Kasumi-1 (cell line): Measurements from ENCODE around the gene DDC.
"Not testable (repeated sequence)": the region's sequence is repeated elsewhere in the genome, so short reads cannot be mapped to it uniquely, and the experiment has no call there.

ENCODE experiments used
- DNase-seq, 2 experiments: peaks; one replicate each; lab custom pipeline; 2025; lab: John Stamatoyannopoulos, UW

DDC gene

DNA sequence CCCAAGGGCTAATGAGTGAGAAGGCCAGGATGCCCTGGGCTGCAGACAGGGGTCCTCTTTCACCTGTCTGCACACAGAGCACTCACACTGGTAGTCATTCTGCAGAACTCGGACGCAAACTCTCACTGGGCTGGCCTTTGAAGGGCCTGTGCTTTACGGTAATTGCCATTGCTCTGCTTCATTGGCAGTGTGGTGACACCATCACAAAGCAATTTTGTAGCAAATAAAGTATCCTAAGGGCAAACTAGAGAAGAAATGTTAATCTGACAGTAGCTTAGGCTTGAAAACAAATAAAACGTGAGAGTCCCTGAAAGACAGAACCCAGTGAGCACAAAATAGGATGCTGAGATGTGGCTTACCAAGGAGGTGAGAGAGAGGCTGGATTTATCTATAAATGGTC lies 84.4 kb downstream of the DDC start:
- DNase-seq = no peak

DNA sequence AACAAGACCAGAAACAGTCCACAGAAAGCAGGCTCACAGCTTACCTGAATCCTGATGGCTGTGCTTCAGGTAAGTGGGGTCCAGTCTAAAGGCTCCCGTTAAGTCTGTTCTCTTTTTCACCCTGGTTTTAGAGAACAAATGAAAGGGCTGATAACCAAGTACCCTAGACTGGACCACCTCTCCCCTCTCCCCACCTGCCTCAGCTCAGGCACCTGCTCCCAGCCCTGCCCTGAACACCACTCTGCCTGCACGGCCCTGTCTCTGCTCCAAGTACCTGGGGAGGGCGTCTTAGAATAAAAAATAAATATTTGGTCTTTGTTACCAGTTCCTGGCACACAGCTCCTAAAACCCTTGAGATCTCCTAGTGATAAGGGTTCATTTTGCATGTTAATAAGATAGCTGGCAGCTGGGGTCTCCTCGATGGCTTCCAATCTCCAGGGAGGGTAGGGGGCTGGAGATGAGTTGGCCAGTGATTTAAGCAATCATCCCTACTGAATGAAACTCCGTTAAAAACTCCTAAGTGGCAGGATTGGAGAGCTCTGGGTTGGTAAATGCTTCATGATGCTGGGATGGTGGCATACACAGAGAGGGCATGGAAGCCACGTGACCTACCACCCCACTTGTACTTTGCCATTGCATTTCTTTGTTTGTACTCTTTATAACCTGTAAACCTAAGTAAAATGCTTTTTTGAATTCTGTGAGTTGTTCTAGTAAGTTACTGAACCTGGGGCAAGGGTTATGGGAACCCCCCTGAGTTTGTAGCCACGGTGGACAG lies 85.3 kb downstream of the DDC start:
- no peak for DNase-seq

DNA sequence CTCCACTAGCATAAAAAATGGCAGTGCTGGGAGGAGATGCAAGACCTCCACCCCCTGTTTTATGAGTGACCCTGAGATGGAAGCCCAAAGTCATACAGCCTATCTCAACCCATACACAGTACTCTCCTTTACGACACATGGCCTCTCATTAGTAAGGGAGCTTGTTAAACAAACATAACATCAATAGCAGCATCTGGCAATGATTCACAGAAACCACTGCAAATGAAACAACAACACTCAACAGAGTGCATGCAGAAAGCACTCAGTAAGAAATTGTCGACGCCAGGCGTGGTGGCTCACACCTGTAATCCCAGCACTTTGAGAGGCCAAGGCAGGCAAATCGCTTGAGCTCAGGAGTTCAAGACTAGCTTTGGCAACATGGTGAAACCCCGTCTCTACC lies 87.6 kb downstream of the DDC start:
- no peak for DNase-seq

DNA sequence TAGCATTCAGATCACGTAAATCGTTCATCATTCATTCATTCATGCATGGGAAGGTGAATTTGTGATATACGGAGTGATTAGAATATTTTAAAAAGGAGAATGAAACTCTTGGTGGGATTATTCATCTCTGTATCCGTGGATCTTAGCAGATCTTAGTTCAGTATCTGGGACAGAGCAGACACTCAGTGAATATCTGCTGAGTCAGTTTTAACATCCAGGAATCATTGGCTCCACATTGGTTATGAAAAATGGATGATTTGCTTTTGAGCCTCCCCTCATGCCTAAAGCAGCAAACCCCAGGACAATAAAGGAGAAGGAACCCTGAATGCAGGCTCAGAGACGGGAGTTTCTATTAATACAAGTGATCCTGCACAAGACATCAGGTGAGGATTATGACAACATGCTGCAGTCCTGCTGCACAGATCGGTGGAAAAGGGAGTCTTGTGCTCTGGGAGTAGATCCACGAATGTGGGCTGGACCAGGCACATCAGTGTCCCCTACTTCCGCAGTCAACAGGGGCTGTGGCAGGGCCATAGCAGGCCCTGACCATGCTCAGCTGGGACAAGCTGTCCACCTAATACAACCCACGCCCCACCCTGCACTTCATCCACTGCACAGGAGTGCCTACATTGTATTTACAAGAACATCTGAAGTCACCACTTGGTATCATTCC lies 88.1 kb downstream of the DDC start:
- DNase-seq = no peak

DNA sequence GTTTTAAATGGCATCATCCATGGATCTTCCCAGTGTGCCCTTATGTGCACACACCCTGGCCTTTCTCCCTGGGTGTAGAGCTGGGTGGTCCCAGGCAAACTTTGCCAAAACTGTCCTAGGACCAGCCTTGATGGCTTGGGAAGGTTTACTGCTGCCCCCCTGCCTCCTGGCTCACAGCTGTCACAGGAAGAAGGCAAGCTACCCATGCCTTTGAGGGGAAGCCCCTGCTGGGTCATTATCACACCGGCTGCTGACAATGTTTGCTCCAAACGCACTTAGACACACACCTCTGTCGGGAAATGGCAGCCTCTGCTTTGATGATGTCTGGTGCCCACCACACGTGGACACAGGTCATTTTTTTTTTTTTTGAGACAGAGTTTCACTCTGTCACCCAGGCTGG lies 89.9 kb downstream of the DDC start:
- DNase-seq = no peak

DNA sequence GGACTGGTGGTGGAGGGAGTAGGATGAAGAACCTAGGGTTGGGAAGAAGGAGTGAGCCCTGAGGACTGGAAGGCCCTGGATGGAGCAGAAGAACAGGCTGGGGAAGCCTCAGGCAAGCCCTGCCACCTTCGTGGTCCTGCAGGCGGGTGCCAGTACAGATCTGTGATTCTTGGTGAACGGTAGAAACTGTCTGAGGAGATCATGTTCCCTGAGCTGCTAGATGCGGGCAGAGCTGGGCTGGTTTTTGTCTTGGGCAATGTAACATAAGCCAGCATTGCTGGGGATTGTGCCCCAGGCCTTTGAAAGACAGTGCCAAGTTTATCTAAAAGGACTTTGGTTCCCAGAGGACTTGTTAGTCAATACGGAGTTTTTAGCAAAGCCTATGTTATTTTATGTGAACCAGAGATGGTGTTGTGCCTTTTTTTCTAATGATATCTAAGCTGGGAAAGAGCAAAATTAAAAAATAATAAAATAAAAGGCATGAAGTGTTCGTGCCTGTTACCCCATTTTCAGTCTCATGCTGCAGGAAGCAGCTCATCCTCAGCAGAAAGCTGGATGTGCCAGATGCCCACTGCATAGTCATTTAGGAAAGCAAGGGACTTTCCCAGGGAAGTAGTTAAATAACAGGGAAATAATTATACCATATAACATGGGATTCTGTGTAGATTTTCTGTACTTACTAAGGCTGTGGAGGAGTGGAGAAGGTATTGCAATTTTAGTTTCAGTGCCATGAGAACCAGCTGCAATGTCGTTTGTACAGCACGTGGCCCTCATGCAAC lies 90.6 kb downstream of the DDC start:
- DNase-seq = no peak

DNA sequence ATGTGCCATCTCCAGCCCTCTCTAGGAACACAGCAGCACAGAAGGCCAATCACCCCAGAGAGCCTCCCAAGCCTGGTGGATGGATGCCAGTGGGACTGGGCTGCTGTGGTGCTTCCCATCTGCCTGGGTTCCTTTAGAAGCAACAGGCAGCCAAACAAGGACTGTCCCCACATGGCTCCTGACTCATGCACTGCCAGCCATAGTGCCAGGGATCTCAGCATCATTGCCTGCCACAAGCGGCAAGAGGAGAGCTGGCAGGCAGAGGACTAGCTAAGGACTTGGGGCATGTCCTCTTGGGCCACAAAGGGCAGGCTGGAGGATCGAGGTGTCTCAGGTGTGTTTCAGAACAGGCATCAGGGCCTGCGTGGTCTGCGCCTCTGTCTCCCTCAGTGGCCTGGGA lies 91.7 kb downstream of the DDC start:
- DNase-seq = no peak

DNA sequence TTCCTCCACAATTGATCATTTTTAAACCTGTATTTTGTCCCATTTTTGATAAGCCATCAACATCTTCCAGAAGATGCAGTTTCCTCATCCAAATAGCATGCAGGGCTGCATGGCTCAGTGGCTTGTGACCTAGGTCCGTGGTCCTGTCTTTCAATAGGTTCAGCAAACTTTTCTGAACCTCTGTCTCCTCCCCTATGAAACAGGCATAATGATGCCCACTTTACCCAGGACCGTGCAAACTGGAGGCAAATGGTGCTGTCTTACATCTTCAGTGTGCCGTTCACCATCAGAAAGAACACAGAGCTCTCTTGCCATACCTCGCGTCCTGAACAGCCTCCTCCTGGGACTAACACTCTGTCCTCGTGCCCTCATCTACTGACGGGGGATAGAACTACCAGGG lies 92.8 kb downstream of the DDC start:
- DNase-seq = no peak

DNA sequence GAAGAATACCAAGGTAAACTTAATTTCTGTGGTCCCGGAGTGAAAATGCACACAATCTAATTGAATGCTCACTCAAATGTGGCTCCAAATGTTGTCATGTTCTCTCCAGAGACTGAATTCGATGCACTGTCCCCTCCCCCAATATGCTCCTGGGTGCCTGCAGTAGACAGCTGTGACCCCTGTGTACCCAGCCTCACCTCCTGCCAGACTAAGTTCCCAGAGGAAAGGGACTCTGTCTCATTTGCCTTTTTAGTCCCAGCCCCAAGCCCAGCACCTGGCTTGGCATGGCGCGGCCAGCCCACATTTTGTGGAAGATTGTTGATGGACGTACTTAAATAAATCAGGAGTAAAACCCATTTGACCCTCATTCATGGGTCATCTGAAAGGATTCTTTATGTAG lies 93.2 kb downstream of the DDC start:
- no peak for DNase-seq

DNA sequence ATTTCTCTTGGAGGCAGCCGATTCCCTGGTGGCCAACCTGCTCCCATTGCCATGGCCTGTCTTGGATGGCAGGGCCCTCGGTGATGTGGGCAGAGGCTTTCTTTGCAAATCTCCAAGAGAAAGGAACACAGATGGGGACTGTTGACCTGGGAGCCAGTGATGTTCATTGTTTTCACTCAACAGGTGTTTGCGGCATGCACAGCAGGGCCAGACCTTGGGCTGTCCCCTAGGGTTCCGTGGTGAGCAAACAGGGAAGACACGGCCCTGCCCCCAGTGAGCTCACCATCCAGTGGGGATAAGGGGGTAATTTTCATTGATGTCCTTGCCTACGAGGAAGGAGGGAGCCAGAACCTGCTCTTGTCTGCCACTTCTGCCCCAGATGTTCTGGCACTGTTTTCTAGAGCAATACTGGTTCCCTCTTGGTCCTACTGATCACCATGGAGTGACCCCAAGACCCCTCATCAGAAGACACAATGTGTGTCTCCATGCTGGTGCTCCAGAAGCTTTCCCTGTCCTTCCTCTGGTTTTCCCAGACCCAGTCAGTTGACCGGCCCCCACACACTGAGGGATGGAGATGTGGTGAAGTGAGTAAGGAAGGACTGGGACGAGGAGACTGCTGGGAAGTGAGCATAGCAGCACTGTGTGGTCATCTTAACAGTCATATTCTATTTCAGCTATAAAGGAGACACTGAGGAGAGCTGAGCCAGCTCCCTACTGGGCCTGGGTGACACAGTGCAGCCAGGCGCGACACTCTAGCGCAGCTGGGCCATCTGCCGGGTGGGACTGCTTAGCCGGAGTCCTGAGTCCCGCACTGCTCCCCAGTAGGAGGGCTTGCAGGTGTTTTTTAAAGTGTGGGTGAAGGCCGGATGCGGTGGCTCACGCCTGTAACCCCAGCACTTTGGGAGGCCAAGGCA lies 94.7 kb downstream of the DDC start:
- DNase-seq = no peak

DNA sequence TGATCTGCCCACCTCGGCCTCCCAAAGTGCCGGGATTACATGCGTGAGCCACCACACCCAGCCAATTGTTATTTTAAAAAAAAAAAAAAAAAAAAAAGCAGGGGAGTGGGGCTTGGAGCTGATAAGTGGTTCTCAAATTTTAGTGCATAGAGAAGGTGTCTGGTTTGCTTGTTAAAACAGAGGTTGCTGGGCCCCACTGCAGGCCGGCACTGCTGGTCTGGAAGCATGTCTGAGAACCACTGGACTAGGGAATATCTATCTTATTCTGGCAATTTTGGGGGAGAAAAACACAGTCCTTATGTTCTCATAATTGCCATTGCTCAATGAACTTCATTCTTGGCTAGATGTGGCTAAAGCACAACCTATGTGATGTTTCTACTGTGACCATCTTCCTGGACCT lies 96.0 kb downstream of the DDC start:
- no peak for DNase-seq

DNA sequence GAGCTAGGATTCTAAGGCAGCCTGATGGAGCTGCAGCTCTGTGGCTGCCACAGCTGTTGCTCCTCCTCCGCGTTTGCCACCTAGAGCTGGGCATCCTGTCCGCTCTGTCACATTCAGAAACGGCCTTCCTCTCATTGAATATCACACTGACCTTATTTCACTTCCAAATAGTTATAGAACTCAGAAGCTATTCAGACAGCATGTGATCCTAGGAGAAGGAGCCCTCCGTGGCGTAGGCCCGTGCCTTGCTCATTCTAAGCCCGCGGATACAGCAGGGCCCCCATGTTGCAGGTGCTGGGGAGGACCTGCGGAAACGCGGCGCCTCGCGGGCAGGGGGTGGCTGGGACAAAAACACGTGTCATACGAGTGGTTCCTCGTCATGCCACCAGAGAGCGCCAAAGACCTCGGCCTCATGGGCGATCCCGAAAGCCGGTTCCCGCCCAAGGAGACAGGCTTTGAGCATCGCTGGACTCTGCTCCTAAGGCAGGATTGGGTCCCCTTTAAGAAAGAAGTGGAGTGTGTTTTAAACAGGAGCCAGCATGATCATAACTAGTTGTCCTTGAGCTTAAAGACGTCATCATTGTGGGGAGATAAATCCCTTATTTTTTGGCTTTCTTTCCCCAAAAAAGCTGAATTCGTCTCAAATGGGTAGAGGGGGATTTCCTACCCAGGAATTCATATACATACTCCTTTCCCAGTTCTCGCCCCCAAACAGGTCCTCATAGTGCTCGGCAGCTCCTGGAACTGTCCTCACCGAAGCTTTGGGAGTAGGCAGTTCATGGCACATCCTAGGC lies 97.2 kb downstream of the DDC start:
- peak; percentile 68 to 78 for DNase-seq

DNA sequence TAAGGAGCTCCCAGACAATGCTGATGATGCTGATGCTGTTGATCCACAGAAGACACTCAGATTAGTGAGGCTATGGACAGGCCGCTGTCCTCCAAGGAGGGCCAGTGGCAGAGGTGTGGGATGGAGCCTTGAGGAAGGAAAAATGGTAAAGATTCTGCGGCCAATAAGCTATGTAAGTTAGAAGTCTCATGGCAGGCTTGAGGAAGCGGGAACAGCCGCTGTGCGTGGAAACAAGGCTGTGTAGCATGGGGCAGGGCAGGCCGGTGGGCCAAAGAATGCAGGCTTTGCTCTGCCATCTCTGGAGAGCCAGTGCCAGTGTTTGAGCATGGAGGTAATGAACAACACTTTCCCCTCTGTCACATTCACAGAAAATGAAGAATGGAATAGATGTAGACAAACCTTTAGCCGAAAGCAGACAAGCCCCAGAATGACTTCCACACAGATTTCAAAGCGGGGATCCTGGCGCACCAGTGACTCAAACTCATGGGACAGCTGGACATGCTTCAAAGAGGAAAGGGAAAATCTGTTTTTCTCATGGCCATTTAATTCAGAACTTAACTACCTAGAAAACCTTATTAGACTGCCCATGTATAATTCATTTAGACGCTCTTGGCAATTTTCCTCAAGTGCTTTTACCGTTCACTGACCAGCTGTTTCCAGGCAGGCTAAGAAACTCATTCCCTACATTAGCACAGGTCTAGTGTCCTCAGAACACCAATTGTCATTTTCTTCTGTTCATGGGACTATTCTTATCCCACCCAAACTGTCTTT lies 98.2 kb downstream of the DDC start:
- DNase-seq = no peak

DNA sequence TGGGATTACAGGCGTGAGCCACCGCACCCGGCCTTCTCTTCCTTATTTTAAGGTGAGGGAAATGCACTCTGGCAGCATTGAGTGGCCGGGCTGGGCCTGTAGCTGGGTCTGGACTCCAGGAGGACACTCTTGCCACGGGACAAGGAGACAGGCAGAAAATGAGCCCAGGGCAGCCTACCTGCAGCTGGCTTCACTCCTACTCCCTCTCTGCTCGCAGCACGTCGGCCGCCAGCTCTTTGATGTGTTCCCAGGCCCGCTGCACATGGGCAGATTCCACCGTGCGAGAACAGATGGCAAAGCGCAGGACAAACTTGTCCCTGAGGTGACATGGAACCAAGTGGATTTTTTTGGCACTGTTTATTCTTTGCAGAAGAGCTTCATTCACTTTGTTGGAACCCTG lies 102.2 kb downstream of the DDC start:
- DNase-seq = no peak

DNA sequence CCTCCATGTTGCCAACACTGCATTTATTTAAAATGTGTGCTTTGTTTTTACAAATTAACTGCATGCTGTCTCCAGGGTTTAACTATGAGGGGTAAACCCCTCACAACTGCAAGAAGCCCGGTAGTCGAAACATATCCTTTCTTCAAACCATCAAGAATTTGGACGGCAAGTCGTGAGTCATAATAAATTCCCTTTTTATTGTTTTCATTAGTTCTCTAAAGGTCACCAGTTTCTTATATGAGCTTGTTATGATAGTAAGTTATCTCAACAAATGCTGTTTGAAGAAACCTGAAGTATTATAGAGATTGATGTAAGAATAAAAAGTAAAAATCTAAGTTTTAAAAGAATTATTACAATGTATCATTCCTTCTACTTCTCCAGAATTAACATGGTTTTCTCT lies 102.8 kb downstream of the DDC start:
- DNase-seq = no peak

DNA sequence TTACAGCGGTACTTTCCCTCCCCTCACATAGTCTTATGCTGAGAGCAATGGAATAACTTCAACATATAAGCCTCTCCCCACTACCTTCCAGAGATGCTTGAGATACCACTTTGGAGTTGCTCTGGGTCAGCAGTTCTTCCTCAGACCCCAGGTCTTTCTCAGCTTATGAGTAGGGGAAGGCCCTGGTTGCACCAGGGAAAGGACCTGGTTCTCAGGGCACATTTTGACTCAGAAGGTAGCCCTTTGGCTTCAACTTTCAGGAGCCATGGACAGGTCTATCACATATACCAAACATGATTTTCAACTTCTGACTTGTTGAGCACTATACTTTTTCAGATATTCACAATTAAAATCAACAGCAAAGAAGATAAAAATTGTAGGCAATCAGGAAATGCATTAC lies 103.5 kb downstream of the DDC start:
- no peak for DNase-seq

DNA sequence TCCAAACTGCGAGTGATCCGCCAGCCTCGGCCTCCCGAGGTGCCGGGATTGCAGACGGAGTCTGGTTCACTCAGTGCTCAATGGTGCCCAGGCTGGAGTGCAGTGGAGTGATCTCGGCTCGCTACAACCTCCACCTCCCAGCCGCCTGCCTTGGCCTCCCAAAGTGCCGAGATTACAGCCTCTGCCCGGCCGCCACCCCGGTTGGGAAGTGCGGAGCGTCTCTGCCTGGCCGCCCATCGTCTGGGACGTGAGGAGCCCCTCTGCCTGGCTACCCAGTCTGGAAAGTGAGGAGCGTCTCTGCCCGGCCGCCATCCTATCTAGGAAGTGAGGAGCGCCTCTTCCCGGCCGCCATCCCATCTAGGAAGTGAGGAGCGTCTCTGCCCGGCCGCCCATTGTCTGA lies 106.0 kb downstream of the DDC start:
- not testable (repeated sequence) for DNase-seq

DNA sequence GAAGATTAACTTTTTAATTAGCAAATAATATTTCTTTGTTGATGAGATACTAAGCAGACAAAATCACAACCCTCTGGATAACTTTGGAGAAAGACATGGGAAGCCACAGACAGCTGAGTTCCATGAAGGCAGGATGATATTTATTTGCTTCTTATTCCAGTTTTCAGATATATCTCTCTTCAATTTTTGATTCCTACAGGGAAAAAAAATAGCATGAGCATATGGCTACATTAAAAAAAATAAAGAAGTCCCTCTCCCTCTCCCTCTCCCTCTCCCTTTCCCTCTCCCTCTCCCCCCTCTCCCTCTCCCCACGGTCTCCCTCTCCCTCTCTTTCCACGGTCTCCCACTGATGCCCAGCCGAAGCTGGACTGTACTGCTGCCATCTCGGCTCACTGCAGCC lies 106.6 kb downstream of the DDC start:
- DNase-seq = not testable (repeated sequence)

DNA sequence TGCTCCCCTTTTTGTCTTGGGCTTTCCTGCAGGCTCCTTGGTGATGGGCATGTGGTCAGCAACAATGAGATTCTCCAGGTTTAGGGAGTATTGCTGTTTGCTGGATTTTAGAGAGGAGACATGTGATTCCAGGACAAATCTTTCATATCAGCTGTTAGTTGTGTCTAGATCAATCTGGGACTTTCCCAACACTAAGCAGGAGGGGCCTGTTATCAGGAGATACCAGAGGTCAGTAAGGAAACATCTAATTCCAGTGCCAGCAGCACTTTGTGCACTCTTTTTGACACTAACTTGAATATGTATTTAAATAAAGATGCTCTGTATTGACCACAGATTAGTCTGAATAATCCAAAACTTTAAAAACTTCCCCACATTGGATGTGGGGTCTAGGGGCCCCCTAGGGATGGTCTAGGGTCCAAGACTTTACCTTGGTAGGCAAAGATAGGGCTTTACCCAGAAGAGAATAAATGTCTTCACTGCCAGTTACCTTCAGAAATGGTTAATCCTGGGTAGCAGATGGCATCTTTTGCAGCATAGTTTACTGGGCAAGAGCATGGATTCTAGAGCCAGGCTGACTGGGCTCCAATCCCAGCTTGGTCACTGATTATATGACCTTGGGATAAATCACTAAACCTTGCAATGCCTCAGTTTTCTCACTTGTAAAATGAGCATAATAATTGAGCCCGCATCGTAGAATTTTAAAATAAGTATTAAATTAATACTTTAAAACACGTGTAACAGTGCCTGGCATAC lies 108.7 kb downstream of the DDC start:
- no peak for DNase-seq

DNA sequence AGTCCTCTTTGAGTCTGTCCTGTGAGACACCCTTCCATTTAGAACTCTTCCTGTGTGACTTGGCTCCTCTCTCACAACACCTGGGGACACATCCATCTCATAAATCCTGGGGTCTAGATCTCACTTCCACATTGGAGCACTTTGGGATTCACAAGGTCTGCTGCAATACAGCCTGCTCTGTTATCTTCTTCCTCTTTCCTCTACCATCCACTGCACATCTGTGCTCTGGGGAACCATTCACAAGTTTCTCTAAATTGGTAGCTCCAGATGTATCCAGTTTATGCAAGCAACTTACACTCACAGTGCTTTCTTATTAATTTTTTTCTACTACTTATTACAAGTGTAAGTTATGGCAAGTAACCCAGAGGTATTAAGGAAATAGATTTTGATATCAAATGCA lies 109.5 kb downstream of the DDC start:
- DNase-seq = peak; percentile 41 to 42
